ENCODE data around the gene BLOC1S1.

The BLOC1S1 gene

GRCh38 chr12:55684761-55685370 is 31.0 kb upstream of the BLOC1S1 start:
- Mint-ChIP-seq H3K27me3 (ENCODE audit: low read depth, poor library complexity) (peaks cover 3% of the 10 kb centered on the region), H3K4me1 (peaks cover 34% of the 10 kb centered on the region), H3K4me3 (no peak overlapping the region), H3K9me3 (no peaks in the 10 kb centered on the region), H3K27ac (no peak overlapping the region), H3K36me3 (ENCODE audit: low read depth) (no peaks in the 10 kb centered on the region)
- no peak for TF ChIP-seq CTCF (IDR thresholded peaks at IDR 0.05)
- no peak for DNase-seq

GRCh38 chr12:55685671-55686070 is 30.2 kb upstream of the BLOC1S1 start:
- no peak for DNase-seq
- no peaks in the 10 kb centered on the region for H3K9me3 Mint-ChIP-seq
- no peak overlapping the region for H3K27ac Mint-ChIP-seq
- no peak for TF ChIP-seq CTCF (IDR thresholded peaks at IDR 0.05)
- peaks cover 3% of the 10 kb centered on the region for H3K27me3 Mint-ChIP-seq (ENCODE audit: low read depth, poor library complexity)
- no peak overlapping the region for H3K4me3 Mint-ChIP-seq
- H3K36me3 Mint-ChIP-seq (ENCODE audit: low read depth), result no peaks in the 10 kb centered on the region
- peaks cover 33% of the 10 kb centered on the region for H3K4me1 Mint-ChIP-seq

DNA sequence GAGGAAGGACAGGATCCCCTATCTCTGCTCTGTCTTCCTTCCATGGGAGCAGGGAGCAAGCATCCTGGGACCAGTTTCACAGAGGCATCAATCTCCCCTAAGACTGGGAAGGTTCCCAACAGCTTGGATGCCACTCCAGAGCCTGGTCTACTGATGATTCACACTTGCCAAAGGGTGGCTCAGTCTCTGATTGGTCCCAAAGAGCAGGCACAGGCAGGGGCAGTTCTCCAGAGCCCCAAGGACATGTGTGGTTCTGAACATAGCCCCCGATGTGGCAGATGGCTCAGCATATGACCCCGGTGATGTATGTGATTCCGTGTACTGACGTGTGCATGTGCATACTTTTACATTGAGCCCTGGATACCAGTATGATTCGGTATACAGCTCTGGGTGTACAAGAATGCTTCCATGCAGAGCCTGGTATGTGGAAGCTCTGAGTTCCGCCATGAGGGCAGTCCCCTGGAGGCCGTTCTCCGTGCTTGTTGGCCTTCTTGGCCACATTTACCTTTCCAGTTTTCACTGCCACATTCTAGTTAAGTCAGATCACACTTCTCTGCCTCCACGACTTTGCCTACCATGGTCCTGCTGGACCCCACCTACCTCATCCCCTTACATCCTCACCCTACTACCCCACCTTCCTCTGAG is 29.4 kb upstream of the BLOC1S1 start:
- TF ChIP-seq CTCF (IDR thresholded peaks at IDR 0.05), result no peak
- no peak overlapping the region for H3K4me3 Mint-ChIP-seq
- DNase-seq, result no peak
- peaks cover 3% of the 10 kb centered on the region for H3K27me3 Mint-ChIP-seq (ENCODE audit: low read depth, poor library complexity)
- no peaks in the 10 kb centered on the region for H3K9me3 Mint-ChIP-seq
- no peaks in the 10 kb centered on the region for H3K36me3 Mint-ChIP-seq (ENCODE audit: low read depth)
- H3K4me1 Mint-ChIP-seq, result peaks cover 25% of the 10 kb centered on the region
- H3K27ac Mint-ChIP-seq, result peak overlapping the region; percentile 87

DNA sequence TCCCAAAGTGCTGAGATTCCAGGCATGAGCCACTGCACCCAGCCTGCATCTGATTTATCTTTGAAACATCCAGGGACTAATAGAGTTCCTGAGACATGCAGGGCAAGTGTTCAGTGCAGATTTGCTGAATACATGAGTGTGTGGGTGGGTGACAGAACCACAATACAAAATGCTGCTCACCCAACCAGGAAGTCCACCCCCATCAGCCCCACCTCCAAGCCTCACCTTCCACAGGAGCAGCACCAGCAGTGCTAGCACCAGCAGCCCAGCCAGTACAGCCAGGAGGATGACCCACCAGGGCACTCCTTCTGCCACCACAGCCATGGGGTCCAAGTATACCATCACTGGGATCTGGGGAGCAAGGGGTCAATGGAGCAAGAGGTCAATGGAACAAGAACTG is 28.1 kb upstream of the BLOC1S1 start:
- Mint-ChIP-seq H3K9me3 (no peaks in the 10 kb centered on the region), H3K4me1 (peaks cover 12% of the 10 kb centered on the region), H3K27me3 (ENCODE audit: low read depth, poor library complexity) (peaks cover 3% of the 10 kb centered on the region), H3K36me3 (ENCODE audit: low read depth) (no peaks in the 10 kb centered on the region), H3K27ac (no peak overlapping the region), H3K4me3 (no peak overlapping the region)
- TF ChIP-seq CTCF (IDR thresholded peaks at IDR 0.05), result no peak
- no peak for DNase-seq

DNA sequence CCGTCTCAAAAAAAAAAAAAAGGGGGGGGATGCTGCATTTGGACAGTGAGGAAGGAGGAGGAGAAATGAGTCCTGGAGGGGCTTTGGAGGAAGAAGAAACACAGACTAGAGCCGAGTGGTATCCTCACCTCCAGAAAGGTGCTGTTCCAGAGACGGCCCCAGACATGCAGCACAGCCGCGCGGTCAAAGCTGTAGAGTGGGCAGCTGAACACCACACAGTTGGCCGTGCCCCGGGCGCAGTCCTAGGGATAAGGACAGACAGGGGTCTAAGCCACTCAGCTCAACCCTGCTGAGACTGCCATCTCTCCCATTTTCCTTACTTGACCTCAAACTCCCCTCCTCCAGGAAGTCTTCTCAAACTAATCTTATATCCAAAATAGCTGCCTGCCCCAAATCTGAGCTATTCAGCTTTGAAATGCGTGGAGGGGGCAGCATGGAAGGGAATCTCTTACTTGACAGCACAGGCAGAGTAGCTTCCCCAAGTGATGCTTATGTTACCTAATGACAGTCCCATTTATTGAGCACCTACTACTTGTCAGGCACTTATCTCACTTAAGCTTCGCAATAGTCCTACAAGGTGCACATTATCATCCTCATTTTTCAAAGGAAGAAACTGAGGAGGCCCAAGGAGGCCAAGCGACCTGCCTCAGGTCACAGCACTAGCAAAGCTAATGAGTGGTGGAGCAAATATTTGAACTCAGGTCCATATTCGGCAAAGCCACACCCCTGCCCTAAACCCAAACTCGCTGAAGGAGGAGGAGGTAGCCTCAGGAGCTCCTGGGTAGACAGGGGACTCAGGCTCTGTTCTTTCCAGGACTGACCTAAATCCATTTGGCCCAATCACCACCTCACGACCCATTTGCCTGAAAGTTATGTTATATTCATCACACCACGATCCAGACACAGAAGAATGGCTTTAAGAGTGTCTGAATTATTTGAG is 26.9 kb upstream of the BLOC1S1 start:
- Mint-ChIP-seq H3K4me1 (peaks cover 4% of the 10 kb centered on the region), H3K36me3 (ENCODE audit: low read depth) (no peaks in the 10 kb centered on the region), H3K9me3 (no peaks in the 10 kb centered on the region), H3K27ac (peak overlapping the region; percentile 39), H3K4me3 (no peak overlapping the region), H3K27me3 (ENCODE audit: low read depth, poor library complexity) (peaks cover 3% of the 10 kb centered on the region)
- no peak for DNase-seq
- no peak for TF ChIP-seq CTCF (IDR thresholded peaks at IDR 0.05)

Measured in nephron progenitor cell (in vitro differentiated cells).